Epithelial cell of umbilical artery (primary cell): ENCODE data around the gene GOLGA8R. TPM values are rescaled to one million over a fixed set of nuclear protein-coding genes. Genes with fewer than 3 reads are reported as not detected.

Experiments used
- total RNA-seq: library from RNA; depleted of rRNA; stranded (reverse); fragments of >200 nt; gene quantifications from 2 replicates; pipeline ENCODE4 v1.2.3, GENCODE V29; 2014

The GOLGA8R gene
- total RNA-seq: 0.97 and 1.4 TPM in 2 replicates

GRCh38 chr15:30414160-30414559 is at the start of gene GOLGA8R:
Gene GOLGA8R (minus strand): TSS chr15:30414260. CDS start chr15:30414162, 98 bp downstream.

GRCh38 chr15:30392766-30393663 is 21.0 kb downstream of the GOLGA8R start, which contains the start of gene CHRFAM7A:
Gene CHRFAM7A (minus strand): TSS chr15:30393540. CDS start chr15:30383351, 10,189 bp downstream.

Other genes starting within 250 kb of the GOLGA8R start
- 2.3 and 15.8 TPM in 2 replicates for gene CHRFAM7A, start 20.7 kb downstream of the GOLGA8R start, total RNA-seq
- gene GOLGA8Q, start 137.8 kb upstream of the GOLGA8R start, total RNA-seq: not detected in 2 replicates
- 0.97 and 2.3 TPM in 2 replicates for gene GOLGA8H, start 189.8 kb upstream of the GOLGA8R start, total RNA-seq